Measurements from ENCODE around the gene REM1. TPM values are rescaled to one million over a fixed set of nuclear protein-coding genes. Genes with fewer than 3 reads are reported as not detected.
"Not testable (repeated sequence)": the region's sequence is repeated elsewhere in the genome, so short reads cannot be mapped to it uniquely, and the experiment has no call there.

REM1 gene
- total and polyA plus RNA-seq, 7 donors, result 0.46 to 9.3 (median 3.8) TPM

- WGBS, 2 donors, result 40 to 49% methylated on average over 15 of the region's 15 CpGs
- H3K27me3 ChIP-seq, result no peaks in the 10 kb centered on the region
- no peaks in the 10 kb centered on the region for H3K9me3 ChIP-seq
- H3K4me3 ChIP-seq, result peak overlapping the region in 2 of 4 donors; percentile 7 to 32
- no peaks in the 10 kb centered on the region for H3K36me3 ChIP-seq
- DNase-seq, result peak; percentile 86
- intact Hi-C loops (cut with DNase I), result no loop called here
- H3K27ac ChIP-seq, result peak overlapping the region; percentile 53 to 67 (median 62)
- H3K4me1 ChIP-seq, result peaks cover 0 to 17% (median 10%) of the 10 kb centered on the region in 4 donors
- TF ChIP-seq POLR2A (IDR thresholded peaks at IDR 0.05) (no peak), POLR2AphosphoS5 (IDR thresholded peaks at IDR 0.05) (peak; percentile 6 to 38 (median 22))
Measured at GRCh38 chr20:31496761-31497295, 21.7 kb downstream of the REM1 start.

DNA sequence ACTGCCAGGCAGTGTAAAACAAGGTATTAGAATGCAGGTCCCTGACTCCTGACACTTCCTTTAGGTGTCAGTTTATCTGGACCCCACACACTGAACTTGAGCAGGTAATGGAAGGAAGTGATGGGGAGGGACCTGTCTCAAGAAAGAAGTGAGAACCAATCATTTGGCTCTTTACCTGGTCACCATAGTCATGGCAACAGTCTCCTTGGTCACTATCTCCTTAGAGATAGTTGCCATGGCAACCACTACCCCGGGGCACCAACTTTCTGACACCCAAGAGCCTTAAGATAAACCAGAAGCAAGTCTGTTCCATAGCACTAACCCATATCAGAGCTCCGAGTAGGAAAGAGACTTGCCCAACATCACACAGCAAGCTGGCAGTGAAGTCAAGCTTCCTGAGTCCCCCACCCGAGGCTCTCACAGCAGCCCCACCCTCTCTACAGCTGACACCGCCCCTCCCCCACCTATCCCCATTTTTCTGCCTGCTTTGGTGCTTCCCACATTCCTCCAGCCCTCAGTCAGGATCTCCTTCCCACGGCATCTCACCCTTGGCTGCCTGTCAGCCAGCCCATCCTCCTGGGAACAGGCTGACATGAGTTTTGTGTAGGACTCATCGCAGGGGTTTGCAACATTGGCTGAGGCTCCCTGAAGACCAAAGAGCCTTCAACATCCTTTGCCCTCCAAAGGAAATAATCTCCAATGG lies 22.9 kb downstream of the REM1 start:
- Histone ChIP-seq H3K27me3 (no peaks in the 10 kb centered on the region), H3K36me3 (no peaks in the 10 kb centered on the region), H3K9me3 (no peaks in the 10 kb centered on the region), H3K27ac (peak overlapping the region in 3 of 4 donors; percentile 53 to 67 (median 65)), H3K4me1 (peaks cover 0 to 17% (median 10%) of the 10 kb centered on the region in 4 donors), H3K4me3 (no peak overlapping the region)
- TF ChIP-seq EP300 (IDR thresholded peaks at IDR 0.05) (no peak), POLR2AphosphoS5 (IDR thresholded peaks at IDR 0.05) (no peak), POLR2A (IDR thresholded peaks at IDR 0.05) (no peak)
- TF ChIP-seq, protein P1, sequence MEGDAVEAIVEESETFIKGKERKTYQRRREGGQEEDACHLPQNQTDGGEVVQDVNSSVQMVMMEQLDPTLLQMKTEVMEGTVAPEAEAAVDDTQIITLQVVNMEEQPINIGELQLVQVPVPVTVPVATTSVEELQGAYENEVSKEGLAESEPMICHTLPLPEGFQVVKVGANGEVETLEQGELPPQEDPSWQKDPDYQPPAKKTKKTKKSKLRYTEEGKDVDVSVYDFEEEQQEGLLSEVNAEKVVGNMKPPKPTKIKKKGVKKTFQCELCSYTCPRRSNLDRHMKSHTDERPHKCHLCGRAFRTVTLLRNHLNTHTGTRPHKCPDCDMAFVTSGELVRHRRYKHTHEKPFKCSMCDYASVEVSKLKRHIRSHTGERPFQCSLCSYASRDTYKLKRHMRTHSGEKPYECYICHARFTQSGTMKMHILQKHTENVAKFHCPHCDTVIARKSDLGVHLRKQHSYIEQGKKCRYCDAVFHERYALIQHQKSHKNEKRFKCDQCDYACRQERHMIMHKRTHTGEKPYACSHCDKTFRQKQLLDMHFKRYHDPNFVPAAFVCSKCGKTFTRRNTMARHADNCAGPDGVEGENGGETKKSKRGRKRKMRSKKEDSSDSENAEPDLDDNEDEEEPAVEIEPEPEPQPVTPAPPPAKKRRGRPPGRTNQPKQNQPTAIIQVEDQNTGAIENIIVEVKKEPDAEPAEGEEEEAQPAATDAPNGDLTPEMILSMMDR (IDR thresholded peaks at IDR 0.05), result no peak
- intact Hi-C loops (cut with DNase I), result no loop called here
- DNase-seq, result no peak
- 34 to 44% methylated on average over 6 of the region's 6 CpGs for WGBS, 2 donors

GRCh38 chr20:31500527-31500926 lies 25.4 kb downstream of the REM1 start:
- H3K27me3 ChIP-seq, result no peaks in the 10 kb centered on the region
- no peak for DNase-seq
- H3K36me3 ChIP-seq, result no peaks in the 10 kb centered on the region
- no peak overlapping the region for H3K27ac ChIP-seq
- no peak overlapping the region for H3K4me3 ChIP-seq
- intact Hi-C loops (cut with DNase I), result no loop called here
- 27 to 61% methylated on average over 1 of the region's 1 CpG for WGBS, 2 donors
- no peak for TF ChIP-seq POLR2AphosphoS5 (IDR thresholded peaks at IDR 0.05)
- no peak for TF ChIP-seq EP300 (IDR thresholded peaks at IDR 0.05)
- TF ChIP-seq, protein P1 (IDR thresholded peaks at IDR 0.05), result no peak
- no peak for TF ChIP-seq POLR2A (IDR thresholded peaks at IDR 0.05)
- peaks cover 0 to 17% (median 10%) of the 10 kb centered on the region in 4 donors for H3K4me1 ChIP-seq
- H3K9me3 ChIP-seq, result no peaks in the 10 kb centered on the region

- H3K9me3 ChIP-seq, H3K4me1 ChIP-seq, H3K4me3 ChIP-seq, H3K36me3 ChIP-seq, H3K27me3 ChIP-seq: not testable (repeated sequence)
- intact Hi-C loops (cut with DNase I), result loop anchor here (1.0 kb wide), 1 partner anchor 43 kb away; no protein-coding TSS in a partner anchor
- TF ChIP-seq, protein P1 (IDR thresholded peaks at IDR 0.05), result peak; percentile 89 to 95 (median 93)
- 34% methylated on average over 20 of the region's 20 CpGs for WGBS, 2 donors
- peak; percentile 94 for DNase-seq
- H3K27ac ChIP-seq, result peak overlapping the region in 1 of 4 donors; percentile 10
Measured at GRCh38 chr20:31502884-31503673, 28.0 kb downstream of the REM1 start.

DNA sequence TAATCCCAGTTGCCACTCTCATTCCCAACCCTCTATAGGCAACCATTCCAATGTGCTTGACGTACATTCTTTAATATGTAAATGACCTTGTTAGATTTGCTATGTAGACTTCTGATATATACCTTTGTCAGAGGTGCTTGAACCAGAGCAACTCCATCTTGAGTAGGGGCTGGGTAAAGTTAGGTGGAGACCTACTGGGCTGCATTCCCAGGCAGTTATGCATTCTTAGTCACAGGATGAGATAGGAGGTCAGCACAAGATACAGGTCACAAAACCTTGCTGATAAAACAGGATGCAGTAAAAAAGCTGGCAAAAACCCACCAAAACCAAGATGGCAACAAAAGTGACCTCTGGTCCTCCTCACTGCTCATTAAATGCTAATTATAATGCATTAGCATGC lies 30.8 kb downstream of the REM1 start:
- Histone ChIP-seq H3K4me3 (no peak overlapping the region), H3K36me3 (no peaks in the 10 kb centered on the region), H3K4me1 (no peaks in the 10 kb centered on the region), H3K27ac (no peak overlapping the region), H3K9me3 (no peaks in the 10 kb centered on the region), H3K27me3 (no peaks in the 10 kb centered on the region)
- no peak for DNase-seq
- intact Hi-C loops (cut with DNase I), result no loop called here
- WGBS, 2 donors, result 86 to 87% methylated on average over 1 of the region's 1 CpG
- TF ChIP-seq POLR2AphosphoS5 (IDR thresholded peaks at IDR 0.05) (no peak), POLR2A (IDR thresholded peaks at IDR 0.05) (no peak), EP300 (IDR thresholded peaks at IDR 0.05) (no peak)
- TF ChIP-seq, protein P1 (IDR thresholded peaks at IDR 0.05), result no peak
